ENCODE results near the gene CCNA2. TPM values are rescaled to one million over a fixed set of nuclear protein-coding genes. Genes with fewer than 3 reads are reported as not detected.

CCNA2 gene
- total RNA-seq, 4 donors from 2014 or later: 0.44 to 5.5 (median 3.0) TPM

DNA sequence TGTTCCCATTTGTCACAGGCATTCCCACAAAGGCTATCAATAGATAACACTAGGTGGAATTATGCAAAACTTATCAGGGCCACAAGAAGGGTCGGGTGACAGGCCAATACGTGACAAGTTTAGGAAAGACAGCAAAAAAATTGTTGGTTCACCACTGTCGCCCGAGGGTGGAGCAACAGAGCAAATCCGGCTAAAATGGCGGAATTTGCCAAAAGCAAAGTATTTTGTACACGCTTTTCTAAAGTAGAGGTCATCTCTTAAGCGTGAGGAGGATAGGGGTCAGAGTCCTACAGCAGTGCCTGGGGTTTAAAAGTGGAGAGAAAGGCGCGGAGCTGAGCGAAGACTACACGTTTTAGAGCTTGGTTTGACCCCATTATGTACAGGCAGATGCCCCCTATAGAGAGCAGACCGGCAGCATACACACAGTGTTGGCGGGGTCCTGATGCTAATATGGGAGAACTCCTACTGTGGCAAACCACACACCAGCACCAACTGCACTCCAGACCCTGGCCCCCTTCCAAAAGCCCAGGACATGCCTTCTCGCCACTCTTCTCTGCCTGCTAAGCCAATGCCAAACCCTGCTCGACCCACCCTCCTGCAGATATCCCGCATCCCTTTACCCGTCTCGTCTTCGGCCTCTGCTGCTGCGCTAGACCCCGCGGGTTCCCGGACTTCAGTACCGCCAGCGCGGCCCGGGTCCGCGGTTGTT lies 733 bp downstream of the CCNA2 start:
- no peak for DNase-seq (ENCODE audit: low spot score)
- peak; percentile 3 for ATAC-seq (ENCODE audit: low FRiP score)
- TF ChIP-seq CTCF (IDR thresholded peaks at IDR 0.05): no peak

- no peak for ATAC-seq (ENCODE audit: low FRiP score)
- TF ChIP-seq CTCF (IDR thresholded peaks at IDR 0.05): no peak
- DNase-seq (ENCODE audit: low spot score): no peak
Measured at GRCh38 chr4:121822047-121822446, 1.6 kb downstream of the CCNA2 start.

GRCh38 chr4:121819216-121819965 lies 4.3 kb downstream of the CCNA2 start:
- DNase-seq (ENCODE audit: low spot score): no peak
- ATAC-seq (ENCODE audit: low FRiP score): no peak
- no peak for TF ChIP-seq CTCF (IDR thresholded peaks at IDR 0.05)

GRCh38 chr4:121818215-121818614 lies 5.5 kb downstream of the CCNA2 start:
- ATAC-seq (ENCODE audit: low FRiP score) (no peak), DNase-seq (ENCODE audit: low spot score) (no peak)
- no peak for TF ChIP-seq CTCF (IDR thresholded peaks at IDR 0.05)

- no peak for DNase-seq (ENCODE audit: low spot score)
- ATAC-seq (ENCODE audit: low FRiP score): no peak
- no peak for TF ChIP-seq CTCF (IDR thresholded peaks at IDR 0.05)
Measured at GRCh38 chr4:121817701-121818100, 6.0 kb downstream of the CCNA2 start.

- no peak for DNase-seq (ENCODE audit: low spot score)
- no peak for TF ChIP-seq CTCF (IDR thresholded peaks at IDR 0.05)
- no peak for ATAC-seq (ENCODE audit: low FRiP score)
Measured at GRCh38 chr4:121817006-121817405, 6.7 kb downstream of the CCNA2 start.

DNA sequence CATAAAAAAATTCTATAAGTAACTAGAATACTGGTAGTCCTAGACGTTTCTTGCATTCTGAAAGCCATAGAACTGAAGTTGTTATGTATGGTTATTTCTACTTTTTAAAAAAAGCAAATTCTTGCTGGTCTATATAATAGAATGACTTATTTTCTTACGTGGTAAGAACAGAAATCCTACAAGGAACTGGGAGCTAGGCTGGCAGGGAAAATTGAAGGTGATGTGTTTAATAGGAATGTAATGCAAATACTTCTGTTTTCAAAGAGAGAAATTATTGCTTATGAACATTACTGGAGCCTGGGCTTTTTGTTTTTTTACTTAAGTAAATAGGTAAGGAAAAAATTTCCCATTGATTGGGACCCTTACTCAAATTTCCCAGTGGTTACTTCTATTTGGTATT lies 8.9 kb downstream of the CCNA2 start:
- DNase-seq (ENCODE audit: low spot score) (no peak), ATAC-seq (ENCODE audit: low FRiP score) (no peak)
- TF ChIP-seq CTCF (IDR thresholded peaks at IDR 0.05): no peak

Measured in omental fat pad (tissue), 4 donors.